Dedifferentiated amniotic fluid mesenchymal stem cell (primary cell): ENCODE measurements around the gene RGS3.
"Not testable (repeated sequence)": the region's sequence is repeated elsewhere in the genome, so short reads cannot be mapped to it uniquely, and the experiment has no call there.

Experiments
- DNase-seq: peaks from one replicate; pipeline ENCODE4 v3.0.0-alpha.2; 2016; ENCODE audit errors: extremely low spot score

The RGS3 gene

DNA sequence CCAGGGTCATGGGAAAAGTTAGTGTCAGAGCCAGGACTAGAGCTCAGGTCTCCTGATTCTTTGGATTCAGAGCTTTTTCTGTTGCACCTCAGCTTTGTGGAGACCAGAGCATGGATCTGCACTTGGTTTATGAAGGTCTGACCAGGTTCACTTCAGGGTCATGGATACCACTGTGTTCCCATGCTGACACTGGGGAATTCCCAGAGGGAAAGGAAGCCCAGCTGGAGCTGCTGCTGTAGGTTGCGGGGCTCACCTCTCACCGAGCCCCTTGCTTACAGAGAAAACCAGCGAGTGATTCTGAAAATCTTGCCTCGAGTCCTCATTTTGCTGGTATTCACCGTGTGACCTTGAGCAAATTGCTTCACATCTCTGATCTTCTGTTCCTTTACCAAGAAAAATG is 83.0 kb downstream of the RGS3 start:
- no peak for DNase-seq

DNA sequence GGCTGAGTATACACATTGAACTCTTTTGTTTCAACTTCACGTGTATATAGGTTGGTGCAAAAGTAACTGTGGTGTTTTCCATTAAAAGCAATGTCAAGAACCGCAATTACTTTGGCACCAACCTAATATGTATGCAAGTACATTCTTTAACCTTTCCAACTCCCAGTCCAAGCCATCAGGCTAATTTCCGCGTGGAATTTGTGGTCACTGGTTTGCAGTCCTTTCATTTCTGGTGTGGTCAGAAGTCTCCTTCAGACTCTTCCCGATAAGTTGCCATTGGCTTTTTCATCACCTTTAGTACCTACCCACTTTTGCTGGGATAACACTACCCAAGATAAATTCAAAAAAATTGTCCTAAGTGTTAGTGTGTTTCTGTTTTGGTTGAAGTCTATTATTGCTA is 84.0 kb downstream of the RGS3 start:
- no peak for DNase-seq

DNA sequence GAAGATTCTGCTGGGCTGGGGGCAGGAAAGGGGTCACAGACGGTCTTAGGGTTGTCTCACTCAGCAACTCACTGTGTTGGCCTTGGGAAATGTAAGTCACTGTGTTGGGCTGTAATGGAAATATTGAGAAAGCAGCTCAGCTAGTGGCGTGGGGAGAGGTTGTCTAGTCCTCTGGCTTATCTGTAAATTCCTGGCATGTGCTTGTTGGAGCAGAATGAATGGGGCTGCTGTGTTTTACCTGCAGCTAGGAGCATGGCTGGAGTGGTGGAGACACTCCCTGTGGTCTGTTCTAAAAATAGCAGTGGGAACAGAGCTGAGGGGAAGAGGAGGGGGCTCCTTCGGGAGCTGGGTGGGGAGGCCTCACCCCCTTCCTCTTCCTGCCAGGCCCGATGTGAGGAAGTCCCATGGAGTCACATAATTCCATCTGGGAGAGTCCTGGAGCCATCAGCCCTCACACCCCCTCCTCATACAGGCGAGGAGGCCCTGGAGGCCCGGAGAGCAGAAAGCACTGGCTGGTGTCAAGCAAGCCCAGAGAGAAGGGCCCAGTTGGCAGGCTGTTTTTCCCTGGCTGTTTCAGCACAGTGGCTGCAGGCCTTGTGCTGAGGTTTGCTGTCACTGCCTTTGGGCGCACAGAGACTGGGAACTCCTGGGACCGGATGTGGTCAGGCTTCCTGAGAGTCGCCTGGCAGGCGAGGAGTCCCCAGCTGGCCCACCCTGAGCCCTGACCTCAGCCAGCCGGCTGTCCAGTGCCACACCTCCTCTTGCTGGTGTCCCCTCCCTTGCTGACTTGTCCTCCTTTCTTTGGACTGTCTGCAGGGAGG is 84.9 kb downstream of the RGS3 start:
- no peak for DNase-seq

DNA sequence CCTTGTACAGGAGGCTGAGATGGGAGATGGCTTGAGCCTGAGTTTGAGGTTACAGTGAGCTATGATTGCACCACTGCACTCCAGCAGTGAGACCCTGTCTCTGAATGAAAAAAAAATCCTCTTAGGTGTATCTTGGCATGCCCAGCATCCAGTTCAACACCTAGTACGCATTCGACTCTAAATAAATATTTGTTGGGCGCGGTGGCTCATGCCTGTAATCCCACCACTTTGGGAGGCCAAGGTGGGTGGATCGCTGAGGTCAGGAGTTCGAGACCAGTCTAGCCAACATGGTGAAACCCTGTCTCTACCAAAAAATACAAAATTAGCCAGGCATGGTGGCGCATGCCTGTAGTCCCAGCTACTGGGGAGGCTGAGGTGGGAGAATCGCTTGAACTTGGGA is 86.4 kb downstream of the RGS3 start:
- DNase-seq, result not testable (repeated sequence)

DNA sequence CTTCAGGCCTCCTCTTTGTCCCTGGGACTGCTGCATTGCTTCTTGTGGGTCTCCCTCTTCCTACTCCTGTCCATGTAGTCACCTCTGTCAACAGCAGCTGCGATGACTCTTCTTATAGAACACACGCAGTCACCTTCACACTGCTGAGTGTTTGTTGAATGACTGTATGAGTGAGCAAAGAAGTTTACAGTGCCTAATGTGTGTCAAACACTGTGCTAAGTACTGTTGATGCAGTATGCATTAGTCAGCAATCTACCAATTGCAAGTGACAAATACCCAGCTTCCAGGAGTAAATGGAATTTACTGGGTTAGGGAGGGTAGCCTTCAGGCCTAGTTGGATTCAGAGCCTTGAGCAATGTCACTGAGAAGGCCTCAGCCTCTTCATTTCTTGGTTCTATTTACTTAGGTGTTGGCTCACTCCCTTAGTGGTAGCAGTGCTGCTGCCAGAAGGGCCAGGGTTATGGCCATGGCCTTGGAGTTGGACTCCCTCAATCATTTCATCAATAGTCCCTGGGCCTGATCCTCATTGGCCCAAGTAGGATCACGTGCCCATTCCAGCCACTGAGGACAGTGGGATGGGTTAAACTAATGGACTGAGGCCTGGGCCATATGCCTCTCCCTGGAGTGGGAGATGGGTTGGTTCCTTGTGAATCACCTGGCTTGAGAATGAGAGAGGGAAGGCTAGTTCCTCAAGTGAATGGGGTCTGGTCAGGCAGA is 93.5 kb downstream of the RGS3 start:
- DNase-seq, result no peak

DNA sequence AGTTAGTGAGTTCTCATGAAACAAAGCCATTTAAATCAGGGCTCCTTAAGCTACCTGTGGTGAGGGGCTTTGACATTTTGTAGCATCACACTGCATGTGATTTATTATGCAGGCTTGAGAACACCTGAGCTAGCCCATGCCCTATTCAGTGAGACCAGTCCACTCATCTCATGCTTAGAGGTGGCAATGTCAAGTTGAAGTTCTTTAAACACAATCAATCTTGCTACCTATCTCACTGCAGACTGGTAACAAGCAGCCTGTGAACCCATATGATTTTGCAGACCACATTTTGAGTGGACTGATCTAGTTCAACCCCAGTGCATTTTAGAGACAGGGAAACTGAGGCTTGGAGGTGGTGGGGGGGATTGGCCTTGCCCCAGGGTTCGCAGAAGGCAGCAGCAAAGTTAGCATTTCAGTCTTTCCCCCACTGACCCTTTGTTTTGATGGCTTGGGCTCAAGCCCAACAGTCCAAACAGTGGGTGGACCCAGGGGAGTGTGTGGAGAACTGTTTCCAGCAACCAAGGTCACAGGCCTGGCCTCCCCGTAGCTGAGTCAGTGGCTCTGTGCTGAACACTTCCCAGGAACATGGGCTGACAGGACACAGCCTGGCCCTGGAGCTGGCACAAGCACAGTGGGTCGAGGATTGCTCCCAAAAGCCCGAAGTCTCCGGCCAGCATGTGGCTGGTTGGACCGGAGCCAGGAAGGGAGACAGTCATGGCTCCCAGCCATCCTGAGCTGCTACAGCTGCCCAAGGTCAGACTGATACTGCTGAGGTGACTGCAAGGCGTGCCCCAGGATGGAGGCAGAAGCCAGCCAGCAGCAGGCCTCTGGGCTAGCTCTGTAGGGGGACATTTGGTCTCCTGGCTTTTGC is 95.3 kb downstream of the RGS3 start:
- no peak for DNase-seq

DNA sequence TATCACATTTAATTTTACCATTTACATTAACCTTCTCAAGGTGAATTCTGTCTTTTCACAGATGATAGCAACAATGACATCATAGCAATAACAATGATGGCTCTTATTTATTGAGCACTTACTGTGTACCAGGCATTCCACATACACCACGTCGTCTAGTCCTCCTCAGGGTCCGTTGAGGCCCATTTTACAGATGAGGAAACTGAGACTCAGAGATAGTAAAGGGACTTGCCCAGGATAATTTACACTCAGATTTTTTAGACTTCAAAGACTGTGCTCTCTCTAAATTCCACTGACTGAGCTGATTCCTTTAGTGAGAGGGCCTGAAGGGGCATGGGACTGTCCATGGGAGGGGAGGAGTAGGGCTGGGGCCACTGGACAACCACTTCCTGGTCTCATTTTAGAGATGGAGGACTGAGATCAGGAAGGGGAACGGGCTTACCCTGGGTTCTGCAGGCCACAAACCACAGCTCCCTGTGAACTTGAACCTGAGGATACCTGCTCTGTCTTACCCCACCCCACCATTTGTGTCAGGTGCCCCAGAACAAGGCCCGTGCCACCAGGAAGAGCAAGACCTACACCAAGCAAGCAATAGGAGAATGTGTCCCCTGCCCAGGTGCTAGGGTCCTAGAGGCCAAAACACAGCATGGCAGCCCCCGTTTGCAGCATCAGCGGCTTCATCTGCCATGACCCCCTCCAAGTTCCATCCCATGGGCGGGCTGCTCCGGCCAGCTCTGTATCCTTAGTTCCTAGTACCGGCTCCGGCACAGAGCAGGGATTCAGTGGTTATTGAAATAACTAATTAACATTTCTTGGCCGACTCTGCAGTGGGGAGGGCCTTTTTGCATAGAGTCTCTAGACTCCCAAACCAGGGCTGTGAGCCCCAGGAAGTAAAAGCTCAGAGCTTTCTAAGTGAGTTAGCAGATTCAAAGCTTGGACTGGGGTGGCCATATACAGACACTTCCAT is 96.6 kb downstream of the RGS3 start:
- DNase-seq, result no peak

DNA sequence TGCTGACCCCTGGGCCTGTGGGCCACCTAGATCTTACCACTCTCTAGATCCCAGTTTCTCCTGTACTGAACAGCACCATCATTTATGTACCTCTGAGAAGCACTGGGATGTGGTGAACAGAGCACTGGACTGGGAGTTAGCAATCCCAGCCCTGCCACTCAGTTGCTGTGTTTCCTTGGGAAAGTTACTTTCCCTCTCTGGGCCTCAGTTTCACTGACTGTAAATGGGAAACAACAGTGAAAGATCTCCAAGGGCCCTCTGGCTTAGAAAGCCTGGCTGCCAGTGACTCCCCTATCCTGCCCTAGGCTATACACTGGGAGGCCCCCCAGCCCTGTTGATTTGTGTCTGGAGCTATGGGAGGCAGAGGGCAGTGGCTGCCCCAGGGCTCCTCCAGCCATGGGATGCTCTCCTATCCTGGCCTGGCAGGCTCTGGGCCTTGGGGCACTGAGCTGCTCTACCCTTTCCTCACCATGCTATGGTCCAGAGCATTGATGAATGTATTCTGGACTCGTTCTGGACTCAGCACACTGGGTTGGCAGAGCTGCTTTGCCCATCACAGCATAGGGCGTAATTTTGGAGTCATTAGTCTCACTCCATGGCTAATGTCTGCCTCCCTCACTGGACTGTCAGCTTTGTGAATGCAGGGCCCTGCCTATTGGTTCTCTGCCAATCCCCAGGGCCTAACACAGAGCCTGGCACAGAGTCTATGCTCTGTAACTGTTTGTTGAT is 99.3 kb downstream of the RGS3 start:
- no peak for DNase-seq

DNA sequence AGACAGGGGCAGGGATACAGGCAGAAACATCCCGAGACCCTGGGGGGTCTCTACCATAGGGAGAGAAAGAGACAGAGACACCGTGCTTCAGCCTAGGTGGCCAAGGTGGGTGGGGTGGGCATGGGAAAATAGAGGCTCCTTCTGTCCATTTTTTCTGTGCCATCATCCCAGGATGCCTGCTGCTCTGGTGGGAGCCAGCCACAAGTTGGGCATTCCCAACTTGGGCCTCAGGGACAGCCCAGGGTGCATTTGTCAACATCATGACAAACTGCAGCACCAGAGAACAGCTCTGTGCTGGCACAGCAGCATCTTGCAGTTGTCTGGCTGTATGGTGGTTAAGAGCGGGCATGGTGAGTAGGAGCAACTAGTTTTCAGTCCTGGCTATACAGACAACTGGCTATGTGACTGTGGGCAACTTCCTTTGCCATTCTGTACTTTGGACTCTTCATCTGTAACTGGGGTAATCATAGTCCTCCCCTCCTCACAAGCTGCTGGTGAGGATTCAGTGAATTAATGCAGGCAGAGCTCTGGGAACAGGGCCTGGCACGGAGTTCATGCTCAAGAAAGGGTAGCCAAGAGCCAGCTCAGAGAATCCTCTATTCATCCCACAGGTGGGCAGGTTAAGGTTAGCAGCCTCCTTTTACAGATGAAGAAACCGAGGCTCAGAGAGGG is 100.4 kb downstream of the RGS3 start:
- DNase-seq, result no peak

DNA sequence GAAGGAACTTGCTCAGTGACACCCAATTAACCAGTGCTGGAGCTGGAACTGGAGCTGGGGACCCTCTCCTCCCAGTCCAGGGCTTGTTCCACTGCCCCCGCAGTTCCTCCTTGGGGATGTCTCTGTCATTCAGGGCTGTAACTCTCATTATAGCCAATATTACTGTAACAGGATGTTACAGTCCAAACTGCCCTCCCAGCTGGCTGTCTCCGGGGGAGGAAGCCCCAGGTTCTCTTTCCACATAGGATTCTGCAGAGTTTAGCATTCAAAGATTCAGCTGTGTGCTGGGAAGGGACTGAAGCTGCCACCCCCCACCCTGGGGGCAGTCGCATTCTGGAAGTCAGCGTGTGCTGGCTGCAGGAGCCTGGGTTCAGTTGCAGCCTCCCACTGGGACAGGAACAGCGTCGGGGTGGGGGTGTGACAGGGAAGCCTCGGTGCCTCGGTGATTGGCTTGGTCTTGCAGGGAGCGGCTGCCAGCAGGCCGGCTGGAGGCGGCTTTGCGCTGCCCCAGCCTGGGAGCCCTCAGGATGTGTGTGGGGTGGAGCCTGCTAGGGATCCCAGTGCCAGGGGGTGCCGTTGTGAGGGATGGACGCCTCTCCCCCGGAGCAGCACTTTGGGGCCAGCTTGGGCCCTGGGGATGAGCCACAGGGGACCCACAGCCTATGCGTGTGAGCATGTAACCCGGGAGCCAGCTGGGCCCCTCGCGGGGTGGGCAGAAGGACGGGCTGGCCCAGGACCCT is 101.1 kb downstream of the RGS3 start:
- DNase-seq, result peak; percentile 70

DNA sequence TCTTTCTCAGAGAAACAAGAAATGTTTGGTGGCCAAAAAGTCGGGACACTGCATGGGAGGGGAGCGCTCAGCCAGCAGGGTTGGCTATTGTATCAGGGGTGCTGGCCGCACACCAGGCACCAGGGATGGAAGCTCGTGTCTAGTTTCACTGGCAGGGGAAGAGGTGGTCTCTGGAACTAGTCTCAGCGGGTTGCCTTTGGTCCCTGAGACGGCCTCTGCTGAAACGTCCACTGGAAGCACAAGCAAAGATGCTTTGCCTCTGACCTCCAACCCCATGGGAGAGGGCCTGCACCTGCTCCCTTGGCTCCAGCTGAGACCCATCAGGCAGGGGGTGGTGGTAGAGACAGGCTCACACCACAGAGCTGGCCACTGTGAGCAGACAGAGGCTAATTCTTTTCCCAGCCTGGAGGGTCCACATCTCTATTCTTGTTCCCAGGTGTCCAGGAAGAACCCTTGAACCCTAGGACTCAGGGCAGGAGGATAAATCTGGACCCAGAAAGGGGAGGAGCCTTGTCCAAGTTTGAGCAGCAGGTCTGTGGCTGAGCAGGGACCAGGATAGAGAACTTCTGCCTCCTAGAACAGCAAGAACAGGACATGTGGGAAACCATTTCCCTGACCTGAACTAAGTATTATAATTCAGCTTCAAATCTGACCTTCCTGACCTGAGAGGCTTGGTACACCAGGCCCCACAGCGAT is 102.6 kb downstream of the RGS3 start:
- no peak for DNase-seq

DNA sequence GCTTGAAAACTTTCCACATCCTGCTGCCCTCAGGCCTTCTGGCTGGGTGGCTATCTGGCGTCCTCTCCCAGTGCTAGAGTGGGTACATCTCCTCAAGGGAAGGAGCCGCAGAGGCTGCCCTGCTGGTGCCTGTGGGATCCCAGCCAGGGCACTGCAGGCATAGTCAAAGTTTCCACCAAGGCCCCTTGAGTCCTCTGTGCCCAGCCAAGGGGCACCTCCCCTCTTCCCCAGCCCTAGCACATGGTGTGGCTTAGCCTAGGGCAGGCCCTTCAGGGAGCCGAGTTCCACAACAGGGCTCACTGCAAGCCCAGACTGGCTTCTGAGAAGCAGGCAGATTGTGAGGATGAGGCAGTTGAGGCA is 103.2 kb downstream of the RGS3 start:
- no peak for DNase-seq

DNA sequence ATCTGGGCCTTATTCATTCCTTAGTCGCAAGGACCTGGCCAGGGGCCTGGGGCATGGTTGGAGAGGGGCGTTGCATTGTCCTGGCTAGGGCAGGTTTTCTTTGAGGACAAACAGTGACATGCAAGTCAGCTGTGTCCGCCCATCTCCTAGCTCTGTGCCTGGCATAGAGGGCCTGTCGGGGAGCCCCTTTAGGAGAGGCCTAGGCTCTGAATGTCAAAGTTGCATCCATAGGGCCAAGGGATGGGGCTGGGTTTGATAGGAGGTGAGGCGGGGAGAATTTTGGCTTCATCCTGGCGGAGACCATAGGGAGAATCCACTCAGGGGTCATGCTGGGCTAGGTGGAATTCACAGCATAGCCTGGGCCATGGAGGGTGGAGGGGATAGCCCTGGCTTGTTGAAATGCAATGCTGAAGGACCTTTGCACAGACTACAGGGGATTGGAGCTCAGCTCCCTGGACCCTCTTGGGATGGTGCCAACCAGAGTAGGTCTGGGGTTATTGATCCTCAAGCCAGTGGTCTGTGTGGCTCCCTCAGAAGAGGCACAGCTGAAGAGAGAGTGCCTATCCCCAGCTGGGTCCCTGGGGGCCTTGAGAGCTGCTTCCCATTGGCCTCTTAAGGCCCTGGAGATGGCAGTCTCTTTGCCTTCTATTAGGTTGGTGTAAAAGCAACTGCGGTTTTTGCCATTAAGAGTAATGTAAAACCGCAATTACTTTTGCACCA is 104.0 kb downstream of the RGS3 start:
- DNase-seq, result no peak

DNA sequence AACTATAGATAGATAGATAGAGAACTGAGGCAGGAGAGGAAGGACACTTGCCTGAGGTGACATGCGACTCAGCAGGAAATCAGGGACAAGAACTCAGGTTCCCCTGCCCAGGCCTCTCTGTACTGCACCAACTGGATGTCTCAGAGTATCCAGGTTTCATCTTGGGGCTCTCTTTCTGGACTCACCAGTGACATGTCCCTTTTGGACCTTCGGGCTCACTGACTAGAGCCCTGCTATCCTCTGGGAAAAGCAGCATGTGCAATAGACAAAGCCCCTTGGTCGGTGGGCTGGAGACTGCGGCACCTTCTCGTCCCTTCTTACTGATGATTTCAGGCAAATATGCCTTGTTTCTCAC is 104.5 kb downstream of the RGS3 start:
- DNase-seq, result no peak

DNA sequence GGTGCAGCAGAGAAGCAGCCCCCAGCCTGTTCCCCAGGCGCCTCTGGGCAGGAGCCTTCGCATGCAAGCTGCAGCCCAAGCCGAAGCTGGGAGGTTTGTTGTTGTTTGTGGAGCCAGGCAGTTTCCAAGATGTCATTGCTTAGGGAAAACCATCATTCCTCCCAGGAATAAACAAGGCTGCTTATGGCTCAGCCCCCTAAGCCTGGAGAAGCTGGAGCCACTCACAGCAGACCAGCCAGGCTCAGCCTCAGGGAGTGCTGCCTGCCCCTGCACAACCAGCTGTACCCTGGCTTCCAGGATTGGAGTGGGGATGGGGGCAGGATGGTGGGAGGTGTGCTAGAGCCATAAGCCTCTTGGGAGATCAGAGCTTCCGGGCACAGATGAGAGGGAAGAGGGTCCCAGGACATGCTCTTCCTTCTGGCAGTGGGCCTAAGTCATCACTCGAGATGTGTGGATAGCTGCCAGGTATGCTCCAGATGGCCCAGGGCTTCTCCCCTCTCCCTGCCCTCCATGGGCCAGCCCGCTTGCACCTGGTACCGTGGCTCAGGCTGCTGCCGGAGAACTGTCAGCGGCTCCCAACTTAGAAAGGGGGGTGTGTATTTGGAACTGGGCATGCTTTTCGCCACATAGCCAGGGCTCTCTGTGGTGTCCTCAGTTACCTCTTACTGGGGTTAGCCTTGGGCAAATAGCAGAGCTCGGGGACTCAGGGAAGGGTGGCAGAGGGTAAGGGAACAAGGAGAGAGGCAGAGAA is 105.2 kb downstream of the RGS3 start:
- DNase-seq, result no peak

DNA sequence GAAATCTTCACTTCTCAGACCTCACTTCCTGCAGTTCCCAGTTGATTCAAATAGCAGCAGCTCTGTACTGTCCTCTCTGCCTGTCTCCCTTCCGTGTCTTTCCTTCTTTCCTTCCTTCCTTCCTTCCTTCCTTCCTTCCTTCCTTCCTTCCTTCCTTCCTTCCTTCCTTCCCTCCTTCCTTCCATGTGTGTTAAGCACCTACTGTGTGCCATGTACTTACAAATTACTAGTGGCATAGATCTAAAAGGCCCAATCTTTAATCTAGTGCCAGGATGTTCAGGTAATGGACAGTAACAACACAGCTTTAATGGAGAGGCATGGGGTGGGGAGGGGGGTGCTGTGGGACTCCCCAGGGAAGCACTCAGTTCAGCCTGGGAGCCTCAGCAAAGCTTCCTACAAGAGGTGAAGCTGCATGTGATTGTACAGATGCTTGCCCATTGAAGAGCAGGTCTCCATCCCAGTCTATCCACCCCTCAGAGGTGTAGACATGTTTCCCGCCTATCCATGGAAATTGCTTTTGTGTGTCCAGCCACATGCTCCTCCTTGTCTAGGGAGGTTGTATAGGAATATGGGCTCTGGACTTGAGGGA is 106.0 kb downstream of the RGS3 start:
- DNase-seq, result no peak

DNA sequence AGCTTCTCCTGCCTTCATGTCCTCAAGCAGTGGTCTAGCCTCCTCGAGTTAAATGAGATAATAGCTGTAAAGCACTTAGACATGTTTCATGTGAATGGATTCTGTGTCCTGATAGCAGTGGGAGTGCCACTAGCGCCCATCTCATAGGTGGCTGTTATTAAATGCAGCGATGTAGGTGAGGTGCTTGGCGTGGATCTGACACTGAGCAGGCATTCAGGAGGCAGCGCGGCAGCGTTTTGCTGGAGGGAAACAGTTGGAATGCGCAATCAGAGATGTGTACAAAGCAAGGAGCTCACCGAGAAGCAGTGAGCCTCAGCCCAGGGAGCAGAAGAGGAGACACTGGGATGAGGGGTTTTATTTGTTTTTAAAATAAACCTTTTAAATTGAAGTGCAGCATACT is 106.6 kb downstream of the RGS3 start:
- no peak for DNase-seq
